HG03439 (cell line): ENCODE data around the gene PROX2.

ENCODE experiments used
- ATAC-seq: cut with Tn5 transposase; IDR thresholded peaks from one replicate; pipeline ENCODE4 v1.9.1; 2021; ENCODE audit warnings: mild to moderate bottlenecking, moderate library complexity; ENCODE audit not compliant: unreplicated experiment

Gene PROX2

DNA sequence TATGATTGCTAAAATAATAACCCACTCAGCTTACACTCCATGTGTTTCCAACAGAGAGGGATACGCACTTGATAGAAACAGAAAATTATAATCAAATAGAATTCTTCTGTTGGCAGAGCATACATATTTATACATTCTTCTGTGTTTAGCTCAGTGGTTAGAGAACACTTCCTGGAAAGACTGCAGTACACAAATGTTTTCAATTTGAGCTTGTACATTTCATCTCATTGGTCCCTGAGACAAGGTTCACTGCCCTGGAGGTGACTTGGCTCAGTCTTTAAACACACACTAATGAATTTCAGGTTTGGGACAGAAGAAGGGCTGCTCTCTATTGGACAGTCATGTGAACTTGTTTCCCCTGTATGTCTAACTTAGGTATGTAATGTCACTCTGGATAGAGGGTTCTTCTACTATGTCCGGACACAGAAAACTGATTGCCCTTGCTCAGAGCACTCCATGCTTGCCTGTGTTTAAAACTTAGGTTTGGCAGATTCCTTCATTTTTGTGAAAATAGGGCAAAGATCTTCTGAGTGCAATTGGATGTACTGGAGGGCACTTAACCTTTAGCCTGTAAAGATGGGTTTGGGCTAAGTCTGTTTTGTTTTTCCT lies 22.9 kb downstream of the PROX2 start:
- ATAC-seq: no peak

- no peak for ATAC-seq
These were observed 27.2 kb downstream of the PROX2 start for GRCh38 chr14:74848768-74849167.

DNA sequence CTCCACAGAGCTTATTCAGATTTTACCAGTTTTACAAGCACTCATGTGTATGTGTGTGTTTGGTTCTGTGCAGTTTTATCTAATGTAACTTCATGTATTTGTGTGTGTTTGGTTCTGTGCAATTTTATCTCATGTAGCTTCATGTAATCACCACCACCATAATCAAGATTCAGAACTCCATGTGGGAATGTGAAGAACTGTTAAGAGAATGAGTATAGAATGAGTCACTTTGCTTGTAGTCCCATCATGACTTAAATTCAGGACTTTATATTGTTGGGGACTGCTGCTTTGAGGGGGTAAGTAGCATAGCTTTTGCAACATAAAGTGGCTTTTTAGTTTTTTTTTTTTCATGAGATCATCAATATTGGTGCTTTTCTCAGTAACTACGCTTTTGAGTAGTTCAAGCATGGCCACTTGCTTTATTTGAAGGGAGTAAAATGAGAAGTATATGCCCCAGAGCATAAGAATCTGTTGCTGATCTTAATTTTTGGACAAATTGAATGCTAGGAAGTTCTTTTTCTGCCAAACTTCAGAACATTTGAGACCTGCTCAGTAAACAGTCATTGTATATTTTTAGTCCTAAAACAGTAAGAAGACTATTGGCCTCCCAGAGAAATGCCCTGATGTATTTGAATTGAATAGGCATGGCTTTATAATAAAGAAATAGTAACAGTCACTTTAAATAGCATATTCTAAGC lies 28.8 kb downstream of the PROX2 start:
- no peak for ATAC-seq

- ATAC-seq: no peak
These were observed 29.8 kb downstream of the PROX2 start for GRCh38 chr14:74846168-74846567.

GRCh38 chr14:74843653-74844052 lies 32.3 kb downstream of the PROX2 start:
- ATAC-seq: no peak

GRCh38 chr14:74841230-74842207 lies 34.4 kb downstream of the PROX2 start:
- peak; percentile 66 for ATAC-seq

GRCh38 chr14:74840603-74841030 lies 35.3 kb downstream of the PROX2 start:
- peak; percentile 64 for ATAC-seq

- no peak for ATAC-seq
These were observed 37.8 kb downstream of the PROX2 start for GRCh38 chr14:74838166-74838565.

DNA sequence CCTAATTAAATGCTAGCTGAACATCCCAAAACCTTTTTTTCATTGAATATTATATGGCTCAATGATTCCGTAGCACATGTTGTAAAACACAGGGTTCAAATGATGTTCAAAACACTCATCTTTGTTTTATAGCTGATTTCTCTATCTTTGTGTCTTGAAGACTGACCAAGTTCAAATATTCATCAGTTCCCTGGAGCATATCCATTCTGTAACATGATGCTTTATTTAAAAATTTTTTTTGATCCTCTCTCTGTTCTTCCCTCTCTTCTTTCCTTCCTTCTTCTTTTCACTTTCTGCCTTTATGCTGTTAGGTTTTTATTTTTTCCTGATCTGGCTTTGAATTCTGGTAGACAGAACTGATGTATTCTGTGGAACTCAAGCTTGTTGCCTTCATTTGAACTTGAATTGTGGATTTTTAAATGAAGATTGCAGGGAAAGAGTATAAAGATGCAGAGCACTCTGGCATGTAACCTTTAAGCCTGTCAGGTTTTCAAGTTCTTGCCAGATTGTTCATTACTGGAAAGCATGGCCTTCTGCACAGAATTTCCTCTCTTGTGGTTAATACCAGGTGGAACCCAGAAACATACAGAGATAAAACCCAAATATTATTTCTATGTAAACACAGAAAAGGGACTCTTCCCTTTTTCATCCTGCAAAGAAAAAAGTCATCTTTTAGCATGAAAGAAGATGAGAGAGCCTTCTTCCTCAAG lies 39.5 kb downstream of the PROX2 start:
- no peak for ATAC-seq

GRCh38 chr14:74835645-74836250 lies 40.2 kb downstream of the PROX2 start:
- ATAC-seq: no peak

GRCh38 chr14:74834692-74835392 lies 41.1 kb downstream of the PROX2 start:
- ATAC-seq: no peak

DNA sequence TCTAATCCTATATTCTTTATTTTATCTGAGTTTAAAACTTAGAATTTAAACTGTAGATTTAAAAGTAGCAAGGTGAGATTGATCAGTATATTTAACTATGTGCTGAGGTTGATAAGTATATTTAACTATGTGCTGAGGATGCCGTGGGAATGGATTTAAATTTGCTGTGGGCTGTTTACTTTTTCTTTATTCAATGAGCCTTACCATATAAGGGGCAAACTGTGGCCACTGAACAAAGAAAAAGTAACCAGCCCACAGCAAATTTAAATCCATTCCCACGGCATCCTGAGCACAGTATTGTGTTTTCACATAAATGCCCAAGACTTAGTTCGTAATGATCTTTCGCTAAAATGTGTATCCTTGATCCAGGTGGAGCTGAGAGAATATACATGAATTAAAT lies 43.1 kb downstream of the PROX2 start:
- no peak for ATAC-seq

DNA sequence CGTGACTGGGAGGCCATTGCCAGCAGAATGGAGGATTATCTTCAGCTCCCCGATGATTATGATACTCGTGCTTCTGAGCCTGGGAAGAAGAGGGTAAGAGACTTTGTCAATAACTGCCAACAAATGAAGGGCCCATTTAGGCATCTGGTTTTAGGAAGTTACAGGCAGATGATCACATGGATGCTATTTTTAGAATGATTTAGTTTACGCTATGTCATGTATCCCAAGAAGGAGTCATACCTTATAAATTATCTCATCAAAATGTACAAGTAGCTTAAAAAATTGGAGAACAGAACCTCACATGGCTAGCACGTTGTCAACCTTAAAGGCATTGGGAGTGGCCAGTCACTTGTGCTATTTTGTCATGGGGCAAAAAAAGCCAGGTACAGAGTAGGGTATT lies 46.7 kb downstream of the PROX2 start:
- ATAC-seq: no peak

DNA sequence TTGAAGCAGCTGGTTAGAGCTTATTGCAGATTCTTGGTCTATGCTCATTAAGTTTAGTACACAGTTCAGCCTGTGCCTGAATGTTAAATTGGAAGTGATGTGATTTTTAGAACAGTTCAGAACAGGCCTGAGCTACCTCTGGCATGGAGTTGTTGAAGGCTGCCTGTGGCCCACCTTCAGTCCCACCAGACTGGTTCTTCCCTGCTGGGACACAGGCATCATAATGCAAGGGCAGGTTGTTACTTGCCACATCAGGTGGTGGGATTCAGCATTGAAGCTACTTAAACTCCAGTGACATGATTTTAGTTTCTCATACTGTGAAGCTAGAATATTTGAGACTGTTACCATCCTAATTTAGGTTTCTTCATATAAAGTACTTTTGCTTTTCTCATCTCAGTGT lies 49.4 kb downstream of the PROX2 start:
- no peak for ATAC-seq
